VCaP (cell line): ENCODE data around the gene ODC1.

Experiments used
- H3K27ac ChIP-seq: fragments of 450-650 bp; 2 replicates; pipeline ENCODE4 v1.5.1; 2017
- TF ChIP-seq, protein P1 (sequence below): fragments of 450-650 bp; conservative IDR thresholded peaks from 2 replicates; pipeline ENCODE4 v1.5.1; 2017; ENCODE audit warnings: mild to moderate bottlenecking, moderate library complexity

Gene ODC1

DNA sequence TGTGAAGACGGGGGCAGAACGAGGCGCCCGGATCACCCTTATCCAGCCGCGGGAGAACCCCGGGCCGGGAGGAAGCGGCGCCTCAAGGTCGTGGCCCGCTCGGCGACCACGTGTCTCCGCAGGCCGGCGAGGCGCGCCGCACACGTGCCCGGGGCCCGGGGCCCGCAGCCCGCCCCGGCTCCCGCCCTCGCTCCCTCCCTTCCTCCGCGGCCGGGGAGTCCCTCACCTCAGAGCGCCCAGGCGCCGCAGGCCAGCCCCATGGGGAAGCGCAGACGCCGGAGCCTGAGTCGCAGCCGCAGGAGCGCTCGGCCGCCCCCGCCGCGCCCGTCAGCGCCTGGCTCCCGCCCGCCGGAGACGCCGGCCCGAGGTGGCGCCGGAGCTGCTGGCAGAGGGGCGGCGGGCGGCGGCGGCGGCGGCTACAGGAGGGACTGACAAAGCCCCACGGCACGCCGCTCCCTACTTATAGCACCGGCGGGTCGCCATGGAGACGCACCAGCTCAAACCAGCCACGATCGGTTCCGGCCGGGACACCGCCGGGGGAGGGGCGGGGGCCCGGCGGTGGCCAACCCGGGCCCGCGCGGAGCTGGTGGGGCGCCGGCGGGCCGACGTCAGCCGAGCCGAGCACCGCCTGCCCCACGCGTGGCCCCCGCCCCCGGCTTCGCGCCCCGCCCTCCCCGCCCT is at the start of gene ODC1:
Gene ODC1, minus strand, starts transcription at position 433 of the 681 bp plus-strand sequence. CDS start 3,295 bp downstream, outside the sequence.
- H3K27ac ChIP-seq = peak within 1 kb of the TSS; percentile 87
- TF ChIP-seq, protein P1, sequence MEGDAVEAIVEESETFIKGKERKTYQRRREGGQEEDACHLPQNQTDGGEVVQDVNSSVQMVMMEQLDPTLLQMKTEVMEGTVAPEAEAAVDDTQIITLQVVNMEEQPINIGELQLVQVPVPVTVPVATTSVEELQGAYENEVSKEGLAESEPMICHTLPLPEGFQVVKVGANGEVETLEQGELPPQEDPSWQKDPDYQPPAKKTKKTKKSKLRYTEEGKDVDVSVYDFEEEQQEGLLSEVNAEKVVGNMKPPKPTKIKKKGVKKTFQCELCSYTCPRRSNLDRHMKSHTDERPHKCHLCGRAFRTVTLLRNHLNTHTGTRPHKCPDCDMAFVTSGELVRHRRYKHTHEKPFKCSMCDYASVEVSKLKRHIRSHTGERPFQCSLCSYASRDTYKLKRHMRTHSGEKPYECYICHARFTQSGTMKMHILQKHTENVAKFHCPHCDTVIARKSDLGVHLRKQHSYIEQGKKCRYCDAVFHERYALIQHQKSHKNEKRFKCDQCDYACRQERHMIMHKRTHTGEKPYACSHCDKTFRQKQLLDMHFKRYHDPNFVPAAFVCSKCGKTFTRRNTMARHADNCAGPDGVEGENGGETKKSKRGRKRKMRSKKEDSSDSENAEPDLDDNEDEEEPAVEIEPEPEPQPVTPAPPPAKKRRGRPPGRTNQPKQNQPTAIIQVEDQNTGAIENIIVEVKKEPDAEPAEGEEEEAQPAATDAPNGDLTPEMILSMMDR = no peak

DNA sequence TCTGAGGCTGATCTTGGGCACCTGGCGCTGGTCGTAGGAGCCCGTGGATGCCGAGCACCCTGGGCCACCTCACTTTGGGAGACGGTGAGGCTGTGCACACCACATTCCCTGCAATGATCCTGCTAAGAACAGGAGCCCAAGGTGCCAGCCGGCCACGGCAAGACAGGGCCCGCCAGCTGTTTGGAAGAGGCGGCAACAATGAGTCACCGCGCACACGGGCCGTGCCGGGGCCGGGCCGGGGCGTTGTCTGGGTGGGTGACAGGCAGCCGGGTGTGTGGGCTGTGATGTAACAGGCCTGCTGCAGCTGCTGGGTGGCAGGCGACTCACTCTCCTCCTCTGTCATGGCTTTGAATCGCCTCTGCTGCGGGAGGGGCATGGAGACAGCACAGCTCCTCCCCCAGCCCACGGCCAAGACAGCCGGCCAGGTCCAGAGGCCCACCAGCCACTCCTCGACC is 49.7 kb upstream of the ODC1 start:
- TF ChIP-seq, protein P1 = no peak
- H3K27ac ChIP-seq = no peak overlapping the region

DNA sequence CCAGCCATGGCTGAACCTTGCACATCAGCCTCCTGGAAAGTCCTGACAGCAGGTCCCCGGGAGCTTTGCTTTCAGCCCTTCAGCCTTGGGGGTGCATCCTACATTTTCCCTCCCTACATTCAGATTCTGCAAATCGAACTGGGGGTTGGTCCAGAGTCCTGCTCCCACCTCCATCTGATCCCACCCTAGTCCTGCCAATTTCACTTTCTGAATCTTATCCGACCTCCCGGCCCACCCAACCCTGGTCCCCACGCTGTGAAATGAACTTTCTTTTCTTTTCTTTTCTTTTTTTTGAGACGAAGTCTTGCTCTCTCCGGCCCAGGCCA is 47.8 kb upstream of the ODC1 start:
- H3K27ac ChIP-seq = no peak overlapping the region
- TF ChIP-seq, protein P1 = no peak

DNA sequence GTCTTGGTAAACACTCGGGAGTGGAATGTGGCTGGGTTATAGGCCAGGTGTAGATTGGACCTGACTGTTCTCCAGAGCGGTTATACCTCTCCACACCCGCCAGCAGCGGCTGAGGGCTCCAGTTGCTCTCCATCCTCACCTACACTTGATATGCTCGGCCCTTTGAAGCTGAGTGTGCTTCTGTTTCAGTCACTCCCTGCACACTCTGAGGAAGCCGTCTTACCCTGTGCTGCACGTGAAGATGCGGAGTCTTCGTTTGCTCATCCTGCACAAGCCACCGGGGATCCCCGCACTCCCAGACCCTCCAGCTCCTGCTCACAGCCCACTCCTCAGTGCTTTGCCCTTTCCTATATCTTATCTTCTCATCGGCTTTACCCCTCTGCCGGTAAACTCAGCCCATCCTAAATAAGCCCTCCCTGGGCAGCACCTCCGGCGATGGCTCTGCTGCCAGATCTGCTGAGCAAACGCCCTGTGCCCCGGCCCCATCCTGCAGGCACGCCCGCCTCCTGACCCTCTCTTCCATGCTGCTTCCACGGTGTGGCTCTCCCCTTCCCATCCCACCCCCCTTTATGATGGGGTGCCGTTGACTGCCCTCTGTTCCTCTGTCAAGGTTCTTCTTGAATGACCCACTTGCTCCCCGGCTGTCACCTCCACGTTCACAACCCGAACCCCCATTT is 47.3 kb upstream of the ODC1 start:
- no peak overlapping the region for H3K27ac ChIP-seq
- TF ChIP-seq, protein P1 = no peak

DNA sequence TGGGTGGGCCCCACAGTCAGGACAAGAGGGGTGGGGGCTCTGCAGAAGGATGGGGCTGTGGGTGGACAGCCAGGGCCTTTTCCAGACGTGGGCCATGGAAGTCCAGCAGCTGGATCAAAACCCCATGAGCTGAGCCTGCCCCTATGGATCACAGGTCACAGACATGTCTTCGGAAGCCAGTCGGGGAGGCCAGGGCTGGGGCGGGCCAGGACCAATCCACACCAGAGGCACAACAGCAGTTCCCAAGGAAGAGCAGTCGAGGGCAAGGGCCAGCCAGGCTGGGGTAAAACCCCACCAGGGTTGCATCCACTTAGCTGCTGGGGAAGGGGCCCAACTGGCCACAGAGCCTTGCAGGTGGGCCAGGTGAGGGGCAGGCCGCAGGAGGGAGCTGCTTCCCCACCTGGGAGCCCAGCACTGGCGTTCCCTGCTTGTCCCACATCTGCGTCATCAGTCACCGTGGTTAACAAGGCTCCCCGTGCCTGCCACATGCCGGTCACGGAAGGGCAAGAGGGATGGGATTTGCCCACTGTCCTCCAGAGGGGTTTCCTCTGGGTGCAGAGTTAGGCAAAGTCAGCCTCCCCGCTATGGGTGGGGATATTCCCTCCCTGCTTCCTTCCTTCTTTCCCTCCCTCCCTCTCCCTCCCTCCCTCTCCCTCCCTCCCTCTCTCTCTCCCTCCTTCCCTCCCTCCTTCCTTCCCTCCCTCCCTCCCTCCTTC is 46.4 kb upstream of the ODC1 start:
- TF ChIP-seq, protein P1 = no peak
- H3K27ac ChIP-seq = no peak overlapping the region

DNA sequence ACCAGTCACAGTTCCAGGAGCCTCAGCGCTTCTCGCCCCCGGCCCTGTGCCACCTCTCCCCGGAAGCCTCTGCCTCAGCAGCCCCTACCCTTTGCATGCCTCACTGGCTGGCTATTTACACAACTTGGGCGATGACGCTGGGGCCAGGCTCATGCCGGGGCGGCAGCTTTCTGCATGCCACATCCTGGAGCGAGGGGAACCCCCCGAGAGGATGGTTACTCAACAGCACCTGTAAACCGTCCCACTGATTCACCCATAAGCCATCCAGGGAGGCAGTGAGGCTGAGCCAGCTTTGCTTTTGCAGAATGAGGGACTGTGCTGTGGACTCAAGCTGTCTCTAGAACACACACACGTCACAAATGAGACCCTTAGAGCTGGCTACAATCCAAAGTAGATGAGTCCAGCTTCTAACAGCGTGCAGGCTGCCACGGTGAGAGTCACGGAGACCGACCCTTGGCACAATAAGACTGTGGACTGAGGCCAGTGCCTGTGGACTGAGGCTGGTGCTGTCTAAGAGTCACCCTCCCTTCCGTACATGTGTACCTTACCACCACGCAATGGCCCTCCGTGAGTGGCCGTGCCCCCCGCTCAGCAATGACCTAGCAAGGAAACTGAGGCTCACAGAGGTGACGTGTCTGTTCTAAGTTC is 45.6 kb upstream of the ODC1 start:
- TF ChIP-seq, protein P1 = no peak
- no peak overlapping the region for H3K27ac ChIP-seq
